GM19324 (cell line): ENCODE data around the gene FBL.

ENCODE experiments used
- ATAC-seq: cut with Tn5 transposase; IDR thresholded peaks from one replicate; pipeline ENCODE4 v1.9.1; 2021; ENCODE audit warnings: mild to moderate bottlenecking, moderate library complexity; ENCODE audit not compliant: unreplicated experiment, low FRiP score

FBL gene

GRCh38 chr19:39802958-39803357, 43.2 kb downstream of the FBL start:
- ATAC-seq = no peak

- ATAC-seq = no peak
Measured at GRCh38 chr19:39797083-39797482, 49.1 kb downstream of the FBL start.

GRCh38 chr19:39796000-39796498, 50.1 kb downstream of the FBL start:
- no peak for ATAC-seq

- no peak for ATAC-seq
Measured at GRCh38 chr19:39795001-39795400, 51.2 kb downstream of the FBL start.

- no peak for ATAC-seq
Measured at GRCh38 chr19:39792999-39793546, 53.1 kb downstream of the FBL start.

GRCh38 chr19:39788244-39788643, 57.9 kb downstream of the FBL start:
- ATAC-seq = no peak
